ENCODE results near the gene TIAM2.
A peak's percentile ranks its signal among the peaks of the same experiment; 100 is the strongest.
"Not testable (repeated sequence)": the region's sequence is repeated elsewhere in the genome, so short reads cannot be mapped to it uniquely, and the experiment has no call there.

TIAM2 gene

DNA sequence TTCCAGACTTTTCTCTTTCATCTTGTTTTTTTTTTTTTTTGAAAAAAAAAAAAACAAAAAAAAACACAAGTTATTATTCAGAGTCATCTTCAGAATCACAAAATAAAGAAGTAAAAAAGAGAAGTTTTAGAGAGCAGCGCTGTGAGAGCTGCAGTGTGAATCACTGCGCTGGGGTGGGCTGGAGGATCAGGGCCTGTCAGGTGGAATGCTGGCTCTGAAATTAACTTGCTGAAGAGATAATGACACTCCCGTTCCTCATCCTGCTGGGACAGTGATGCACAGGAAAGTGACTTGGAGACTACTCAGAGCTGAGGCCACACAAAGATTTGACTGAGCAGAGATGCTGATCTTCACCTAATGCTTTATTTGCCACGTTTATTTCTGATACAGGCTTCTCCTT, 226.0 kb downstream of the TIAM2 start:
- TF ChIP-seq, protein P1, sequence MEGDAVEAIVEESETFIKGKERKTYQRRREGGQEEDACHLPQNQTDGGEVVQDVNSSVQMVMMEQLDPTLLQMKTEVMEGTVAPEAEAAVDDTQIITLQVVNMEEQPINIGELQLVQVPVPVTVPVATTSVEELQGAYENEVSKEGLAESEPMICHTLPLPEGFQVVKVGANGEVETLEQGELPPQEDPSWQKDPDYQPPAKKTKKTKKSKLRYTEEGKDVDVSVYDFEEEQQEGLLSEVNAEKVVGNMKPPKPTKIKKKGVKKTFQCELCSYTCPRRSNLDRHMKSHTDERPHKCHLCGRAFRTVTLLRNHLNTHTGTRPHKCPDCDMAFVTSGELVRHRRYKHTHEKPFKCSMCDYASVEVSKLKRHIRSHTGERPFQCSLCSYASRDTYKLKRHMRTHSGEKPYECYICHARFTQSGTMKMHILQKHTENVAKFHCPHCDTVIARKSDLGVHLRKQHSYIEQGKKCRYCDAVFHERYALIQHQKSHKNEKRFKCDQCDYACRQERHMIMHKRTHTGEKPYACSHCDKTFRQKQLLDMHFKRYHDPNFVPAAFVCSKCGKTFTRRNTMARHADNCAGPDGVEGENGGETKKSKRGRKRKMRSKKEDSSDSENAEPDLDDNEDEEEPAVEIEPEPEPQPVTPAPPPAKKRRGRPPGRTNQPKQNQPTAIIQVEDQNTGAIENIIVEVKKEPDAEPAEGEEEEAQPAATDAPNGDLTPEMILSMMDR (IDR thresholded peaks at IDR 0.05; ENCODE audit: low read depth, low read length, missing control alignments): no peak
- no peak overlapping the region for H3K4me3 ChIP-seq (replicated peaks; ENCODE audit: low read depth, low read length)
- no peak for DNase-seq (ENCODE audit: extremely low read depth, low read depth)

DNA sequence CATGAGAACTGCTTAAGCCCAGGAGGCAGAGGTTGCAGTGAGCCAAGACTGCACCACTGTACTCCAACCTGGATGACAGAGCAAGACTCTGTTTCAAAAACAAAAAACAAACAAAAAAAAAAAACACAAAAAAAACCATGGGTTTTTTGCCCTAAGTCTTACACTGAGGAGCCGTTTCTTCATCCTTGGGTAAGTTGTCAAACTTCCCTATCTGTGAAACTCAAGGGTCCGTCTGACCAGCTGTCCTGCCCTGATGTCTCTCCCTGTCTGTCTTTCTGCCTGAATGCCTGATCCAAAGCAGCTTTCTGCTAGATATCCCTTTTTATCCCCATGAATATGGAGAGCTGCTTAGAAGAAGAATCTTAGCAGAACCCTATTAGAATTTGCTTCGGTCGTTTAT, 227.4 kb downstream of the TIAM2 start:
- TF ChIP-seq, protein P1 (IDR thresholded peaks at IDR 0.05; ENCODE audit: low read depth, low read length, missing control alignments): no peak
- no peak overlapping the region for H3K4me3 ChIP-seq (replicated peaks; ENCODE audit: low read depth, low read length)
- DNase-seq (ENCODE audit: extremely low read depth, low read depth): no peak

DNA sequence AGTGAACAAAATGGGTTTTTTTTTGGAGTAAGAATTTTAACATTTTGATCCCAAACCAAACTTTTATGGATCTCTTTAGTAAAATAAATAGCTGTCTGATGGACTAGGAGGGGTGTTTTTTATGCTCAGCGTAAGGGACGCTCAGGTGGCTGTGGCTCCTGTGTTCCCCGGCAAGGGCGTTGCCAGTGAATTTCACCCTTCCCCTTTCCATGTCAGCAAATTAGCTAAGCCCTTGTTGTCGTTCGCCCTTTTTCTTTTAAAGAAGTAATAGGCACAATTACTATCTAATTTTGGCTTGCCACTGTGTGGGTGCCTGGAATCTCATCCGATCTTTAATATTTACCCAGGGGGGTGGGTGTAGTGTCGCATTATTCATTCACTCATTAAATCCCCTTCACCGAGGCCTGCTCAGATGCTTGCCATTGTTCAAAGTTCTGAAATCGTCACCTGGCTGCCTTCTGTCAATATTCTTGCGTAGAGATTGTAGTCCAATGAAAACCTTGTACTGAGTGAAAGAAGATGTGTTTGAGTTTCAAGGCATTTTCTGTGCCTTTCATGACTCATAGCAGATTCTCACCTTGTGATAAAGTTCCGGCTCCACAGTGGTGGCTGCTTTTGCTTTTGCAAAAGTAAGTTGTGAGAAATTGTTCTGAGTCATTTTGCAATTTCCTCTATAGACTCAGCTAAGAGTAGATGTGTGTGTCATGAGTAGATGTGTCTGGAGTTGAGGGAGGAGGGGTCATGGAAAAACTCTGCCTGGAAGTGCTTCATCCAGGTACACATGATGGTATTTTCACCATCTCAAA, 228.7 kb downstream of the TIAM2 start:
- H3K4me3 ChIP-seq (replicated peaks; ENCODE audit: low read depth, low read length): no peak overlapping the region
- TF ChIP-seq, protein P1 (IDR thresholded peaks at IDR 0.05; ENCODE audit: low read depth, low read length, missing control alignments): no peak
- peak; percentile 59 for DNase-seq (ENCODE audit: extremely low read depth, low read depth)

DNA sequence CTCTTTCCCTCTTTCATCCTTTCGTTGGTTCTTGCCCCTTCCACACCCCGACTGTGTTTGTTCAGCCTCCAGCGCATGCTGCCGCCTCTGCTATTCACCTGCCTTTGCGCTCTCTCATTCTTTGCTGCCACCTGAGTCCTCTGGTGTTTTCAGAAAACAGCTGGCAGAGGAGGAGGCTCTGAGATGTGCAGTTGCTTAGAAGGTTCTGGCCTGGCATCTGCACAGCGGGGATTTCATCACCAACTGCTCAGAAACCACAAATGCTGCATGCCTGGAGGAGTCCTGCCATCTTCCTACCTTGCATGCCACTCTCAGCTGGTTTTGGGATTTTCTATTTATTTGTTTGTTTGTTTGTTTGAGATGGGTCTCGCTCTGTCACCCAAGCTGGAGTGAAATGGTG, 229.5 kb downstream of the TIAM2 start:
- H3K4me3 ChIP-seq (replicated peaks; ENCODE audit: low read depth, low read length): no peak overlapping the region
- TF ChIP-seq, protein P1 (IDR thresholded peaks at IDR 0.05; ENCODE audit: low read depth, low read length, missing control alignments): no peak
- DNase-seq (ENCODE audit: extremely low read depth, low read depth): no peak

DNA sequence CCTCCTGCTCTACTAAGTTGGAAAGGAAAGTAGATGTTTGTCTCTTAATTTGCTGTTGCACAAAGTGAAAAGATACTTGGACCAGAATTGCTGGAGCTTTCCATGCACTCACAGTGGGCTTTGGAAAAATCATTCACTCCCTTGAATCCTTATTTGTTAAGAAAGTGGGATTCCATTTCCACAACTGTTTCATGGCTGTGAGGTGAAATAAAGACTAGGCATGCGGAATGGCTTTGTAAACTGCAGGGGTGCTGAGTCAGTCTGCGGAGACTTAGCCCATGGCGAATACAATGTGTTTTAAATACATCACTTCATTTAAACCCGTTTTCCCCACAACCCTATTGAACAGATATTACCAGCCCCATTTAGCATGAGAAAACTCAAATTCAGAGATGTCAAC, 231.9 kb downstream of the TIAM2 start:
- TF ChIP-seq, protein P1 (IDR thresholded peaks at IDR 0.05; ENCODE audit: low read depth, low read length, missing control alignments): no peak
- no peak overlapping the region for H3K4me3 ChIP-seq (replicated peaks; ENCODE audit: low read depth, low read length)
- DNase-seq (ENCODE audit: extremely low read depth, low read depth): no peak

DNA sequence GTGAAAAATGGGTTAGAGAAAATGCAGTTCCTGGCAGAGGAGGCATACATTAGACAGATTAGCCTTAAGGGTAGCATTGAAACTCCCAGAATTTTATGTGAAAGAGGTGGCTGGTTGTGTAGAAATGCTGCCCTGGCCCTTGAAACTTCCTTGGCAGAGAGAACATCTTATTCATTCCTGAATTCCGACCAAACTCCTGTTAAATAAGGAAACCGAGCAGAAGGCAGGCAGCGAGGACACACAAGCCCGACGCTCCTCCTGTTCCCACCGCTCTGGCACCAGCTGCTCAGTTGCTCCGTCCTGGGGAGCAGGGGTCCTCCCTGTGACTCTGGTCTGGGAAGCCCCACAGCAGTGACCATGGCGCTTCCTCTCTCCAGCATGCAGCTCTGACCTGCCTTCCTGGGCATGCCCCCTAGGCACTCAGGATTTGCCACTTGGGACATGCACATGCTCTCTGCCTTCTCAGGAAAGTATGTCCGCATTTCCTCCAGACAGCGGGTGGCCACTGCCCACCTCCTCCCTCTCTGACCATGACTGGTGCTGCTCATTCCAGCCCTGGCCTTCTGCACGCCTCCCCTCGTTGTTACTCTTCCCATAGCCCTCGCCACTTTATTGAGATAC, 233.5 kb downstream of the TIAM2 start:
- TF ChIP-seq, protein P1 (IDR thresholded peaks at IDR 0.05; ENCODE audit: low read depth, low read length, missing control alignments): no peak
- DNase-seq (ENCODE audit: extremely low read depth, low read depth): no peak
- H3K4me3 ChIP-seq (replicated peaks; ENCODE audit: low read depth, low read length): no peak overlapping the region

DNA sequence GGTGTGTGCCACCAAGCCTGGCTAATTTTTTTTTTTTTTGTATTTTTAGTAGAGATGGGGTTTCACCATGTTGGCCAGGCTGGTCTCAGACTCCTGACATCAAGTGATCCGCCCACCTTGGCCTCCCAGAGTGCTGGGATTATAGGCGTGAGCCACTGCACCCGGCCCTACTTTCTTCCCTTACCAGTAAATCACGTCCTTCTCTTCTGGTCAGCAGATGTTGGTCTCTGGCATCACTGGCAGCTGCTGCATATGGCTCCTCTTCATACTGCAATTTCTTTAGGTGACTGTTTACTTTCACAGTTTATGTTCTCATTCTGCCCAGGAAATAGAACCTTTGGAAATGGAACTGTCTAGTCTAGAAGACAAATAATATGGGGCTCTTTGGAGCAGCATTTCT, 235.9 kb downstream of the TIAM2 start:
- not testable (repeated sequence) for H3K4me3 ChIP-seq (replicated peaks; ENCODE audit: low read depth, low read length)
- peak; percentile 68 for DNase-seq (ENCODE audit: extremely low read depth, low read depth)

Measured in HFF-Myc (cell line).